H1 (cell line): ENCODE results near the gene GCK.

Experiments used
- ATF2 ChIP-seq: IDR thresholded peaks from 2 replicates; pipeline ENCODE4 v1.6.1; 2012; ENCODE audit warnings: low read length, inconsistent platforms
- CHD7 ChIP-seq: fragments of 300-600 bp; sonication (generic); IDR thresholded peaks from 2 replicates; pipeline ENCODE4 v1.7.1; 2012; ENCODE audit warnings: low read length, moderate library complexity, mild to moderate bottlenecking, inconsistent platforms; ENCODE audit not compliant: insufficient replicate concordance
- CTCF ChIP-seq, 3 experiments: IDR thresholded peaks; 1 replicate in 2 of 3; 2 replicates in 1 of 3; pipeline versions ENCODE4 v1.5.1 to v1.6.1; 2011; ENCODE audit warnings: low read length in 3 of 3, mild to moderate bottlenecking in 3 of 3, inconsistent platforms in 2 of 3, low read depth in 1 of 3, moderate library complexity in 1 of 3; ENCODE audit not compliant: insufficient read depth in 1 of 3; ENCODE audit errors: control extremely low read depth in 1 of 3
- POLR2A ChIP-seq, 2 experiments: IDR thresholded peaks; 1 replicate in 1 of 2; 2 replicates in 1 of 2; pipeline ENCODE4 v1.6.1; 2011; ENCODE audit warnings: low read depth in 2 of 2, low read length in 2 of 2, mild to moderate bottlenecking in 2 of 2; ENCODE audit errors: control extremely low read depth in 1 of 2
- POLR2AphosphoS5 ChIP-seq: IDR thresholded peaks from 2 replicates; pipeline ENCODE4 v1.6.1; 2011; ENCODE audit warnings: low read depth, low read length
- RNF2 ChIP-seq: fragments of 200-900, 300-1000 bp; sonication (generic); IDR thresholded peaks from 2 replicates; pipeline ENCODE4 v1.7.1; 2016; ENCODE audit warnings: borderline replicate concordance, low read depth, mild to moderate bottlenecking, antibody characterized with exemption, low read length; ENCODE audit not compliant: poor library complexity, severe bottlenecking; ENCODE audit errors: missing control alignments
- TF ChIP-seq, protein P1 (sequence below): IDR thresholded peaks from 2 replicates; pipeline ENCODE4 v1.6.1; 2011; ENCODE audit warnings: low read length, improper control_type of control experiment

- no peak; the same call in 1 of the 2 replicates for TF ChIP-seq POLR2AphosphoS5
- no peak for TF ChIP-seq RNF2
- TF ChIP-seq CTCF (IDR thresholded peaks at IDR 0.05; ENCODE audit: control extremely low read depth in 1 of 3, insufficient read depth in 1 of 3, low read depth in 1 of 3, low read length in 3 of 3), result no peak
- TF ChIP-seq ATF2, result no peak
- TF ChIP-seq CHD7, result no peak
- 0 out of 3 replicates have a peak, but pooled peaks of 1 of the 2 experiments have one; percentile 7 for TF ChIP-seq POLR2A (IDR thresholded peaks at IDR 0.05; ENCODE audit: control extremely low read depth in 1 of 2, low read depth in 2 of 2, low read length in 2 of 2)
- TF ChIP-seq, protein P1, sequence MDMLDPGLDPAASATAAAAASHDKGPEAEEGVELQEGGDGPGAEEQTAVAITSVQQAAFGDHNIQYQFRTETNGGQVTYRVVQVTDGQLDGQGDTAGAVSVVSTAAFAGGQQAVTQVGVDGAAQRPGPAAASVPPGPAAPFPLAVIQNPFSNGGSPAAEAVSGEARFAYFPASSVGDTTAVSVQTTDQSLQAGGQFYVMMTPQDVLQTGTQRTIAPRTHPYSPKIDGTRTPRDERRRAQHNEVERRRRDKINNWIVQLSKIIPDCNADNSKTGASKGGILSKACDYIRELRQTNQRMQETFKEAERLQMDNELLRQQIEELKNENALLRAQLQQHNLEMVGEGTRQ, result no peak
These were observed 71.3 kb downstream of the GCK start for GRCh38 chr7:44117801-44118429.
